Right hindlimb (tissue), 1 donor: ENCODE results near the gene FBXW7.

ENCODE experiments used
- DNase-seq: peaks from one replicate; pipeline ENCODE4 v3.0.0-alpha.2; 2018

Gene FBXW7

DNA sequence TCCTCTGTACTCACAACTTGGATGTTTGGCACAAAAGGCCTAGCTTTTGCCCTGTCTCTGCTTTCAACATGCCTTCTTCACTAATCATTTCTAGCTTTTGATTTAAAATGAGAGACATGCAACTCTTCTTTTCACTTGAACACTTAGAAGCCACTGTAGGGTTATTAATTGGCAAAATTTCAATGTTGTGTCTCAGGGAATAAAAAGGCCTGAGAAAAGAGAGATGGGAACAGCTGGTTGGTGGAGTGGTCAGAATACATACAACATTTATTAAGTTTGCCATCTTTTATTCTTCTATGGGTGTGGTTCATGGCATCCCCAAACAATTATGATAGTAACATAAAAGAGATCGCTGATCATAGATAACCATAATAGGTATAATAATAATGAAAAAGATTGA, 114.3 kb downstream of the FBXW7 start:
- DNase-seq: no peak

DNA sequence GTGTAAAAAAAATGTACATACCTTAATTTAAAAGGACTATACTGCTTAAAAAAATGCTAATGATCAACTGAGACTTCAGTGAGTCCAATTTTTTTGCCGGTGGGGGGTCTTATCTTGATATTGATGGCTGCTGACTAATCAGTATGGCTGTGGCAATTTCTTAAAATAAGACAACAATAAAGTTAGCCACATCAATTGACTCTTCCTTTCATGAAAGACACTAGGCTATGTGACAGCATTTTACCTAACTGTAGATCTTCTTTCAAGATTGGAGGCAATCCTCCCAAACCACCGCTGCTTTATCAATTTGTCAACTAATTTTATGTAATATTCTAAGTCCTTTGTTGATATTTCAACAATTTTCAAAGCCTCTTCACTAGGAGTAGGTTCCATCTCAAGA, 116.1 kb downstream of the FBXW7 start:
- no peak for DNase-seq

DNA sequence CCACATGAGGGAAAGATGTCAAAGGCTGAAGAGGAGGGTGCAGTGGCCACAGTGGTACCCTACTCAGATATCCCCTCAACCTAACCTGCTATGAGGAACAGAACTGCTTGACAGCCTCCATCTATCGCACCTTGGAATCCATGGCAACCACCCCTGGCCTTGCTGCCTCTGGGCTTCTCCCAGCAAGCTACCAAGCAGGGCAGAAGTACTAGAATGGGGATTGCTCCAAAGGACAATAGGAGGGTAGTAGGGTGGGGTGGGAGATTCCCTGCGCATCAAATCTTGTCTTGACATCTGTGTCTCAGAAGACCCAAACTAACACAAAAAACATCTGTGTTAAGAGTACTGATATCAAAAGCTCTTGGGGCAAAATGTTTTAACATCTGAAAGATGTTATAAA, 118.2 kb downstream of the FBXW7 start:
- DNase-seq: no peak

DNA sequence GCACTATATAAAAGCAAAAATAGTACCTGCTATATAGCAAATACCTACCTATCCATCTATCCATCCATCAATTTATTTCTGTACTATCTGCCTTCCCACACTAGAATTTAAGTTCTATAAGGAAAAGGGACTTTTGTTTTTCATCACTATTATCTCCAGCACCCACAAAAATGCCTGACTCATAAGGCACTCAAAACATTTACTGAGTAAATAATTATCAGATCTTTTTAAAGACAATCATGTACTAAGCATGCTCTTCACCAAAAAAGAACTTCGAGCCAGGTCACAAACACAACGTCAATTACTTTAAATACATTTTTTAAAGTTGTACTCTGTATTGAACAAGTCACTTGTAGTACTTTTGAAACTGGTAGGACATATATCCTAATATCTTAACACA, 119.9 kb downstream of the FBXW7 start:
- no peak for DNase-seq

DNA sequence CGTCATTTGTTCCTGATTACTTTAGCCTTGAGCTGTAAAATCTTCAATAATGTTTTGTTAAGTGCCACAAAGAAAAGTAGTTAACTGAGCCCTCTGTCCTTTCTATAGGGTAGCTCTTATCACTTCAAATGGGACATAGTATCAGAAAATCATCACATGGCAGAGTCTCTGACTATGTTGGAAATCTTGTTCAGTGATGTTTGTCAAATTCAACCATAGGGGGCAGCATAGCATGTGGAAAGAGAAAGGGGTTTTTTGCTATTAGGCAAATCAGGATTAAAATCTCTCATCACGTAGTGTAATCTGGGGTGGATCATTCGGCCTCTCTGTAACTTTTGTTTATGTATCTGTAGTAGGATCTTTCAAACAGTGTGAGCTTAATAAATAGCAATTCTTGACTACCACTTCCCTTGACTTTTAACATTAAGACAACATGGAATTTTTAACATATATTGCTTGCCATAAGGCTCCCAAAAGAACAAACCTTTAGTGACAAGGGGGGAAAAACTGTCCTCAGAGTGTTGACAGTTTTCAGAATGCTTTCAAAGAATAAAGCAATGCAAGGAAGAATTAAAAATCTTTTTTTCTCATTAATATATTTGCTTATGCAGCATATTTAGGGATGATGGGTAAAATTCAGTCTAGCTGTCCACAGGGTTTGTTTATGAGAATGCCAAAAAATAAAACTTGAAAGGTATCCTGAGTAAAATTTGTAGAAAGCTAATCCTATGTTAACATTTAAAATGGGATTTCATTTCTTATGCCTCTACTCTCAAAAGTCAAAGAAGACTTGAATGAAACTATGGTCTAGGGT, 127.2 kb downstream of the FBXW7 start:
- no peak for DNase-seq

DNA sequence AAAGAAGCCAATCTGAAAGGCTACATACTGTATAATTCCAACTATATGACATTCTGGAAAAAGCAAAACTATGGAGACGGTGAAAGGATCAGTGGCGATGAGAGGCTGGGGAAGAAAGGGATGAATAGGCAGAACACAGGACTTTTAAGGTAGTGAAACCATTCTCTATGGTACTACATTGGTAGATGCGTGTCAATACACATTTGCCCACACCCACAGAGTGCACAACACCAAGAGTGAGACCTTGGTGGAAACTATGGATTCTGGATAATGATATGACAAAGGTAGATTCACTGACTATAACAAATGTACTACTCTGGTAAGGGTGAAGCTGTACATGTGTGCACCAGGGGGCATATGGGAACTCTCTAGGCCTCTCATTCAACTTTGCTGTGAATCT, 134.5 kb downstream of the FBXW7 start:
- no peak for DNase-seq

DNA sequence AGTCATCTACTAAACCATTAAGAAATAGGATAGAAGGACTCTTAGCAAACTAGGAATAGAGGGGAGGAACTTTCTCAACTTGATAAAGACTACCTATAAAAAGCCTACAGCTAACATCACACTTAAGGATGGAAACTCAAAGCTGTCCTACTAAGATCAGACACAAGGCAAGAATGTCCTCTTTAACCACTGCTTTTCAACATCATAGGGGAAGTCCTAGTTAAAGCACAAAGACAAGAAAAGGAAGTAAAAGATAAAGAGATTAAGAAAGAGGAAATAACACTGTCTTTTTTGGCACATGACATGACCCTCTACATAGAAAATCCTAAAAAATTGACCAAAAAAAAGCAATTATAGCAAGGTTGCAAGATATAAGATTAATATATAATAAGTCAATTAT, 136.6 kb downstream of the FBXW7 start:
- no peak for DNase-seq

DNA sequence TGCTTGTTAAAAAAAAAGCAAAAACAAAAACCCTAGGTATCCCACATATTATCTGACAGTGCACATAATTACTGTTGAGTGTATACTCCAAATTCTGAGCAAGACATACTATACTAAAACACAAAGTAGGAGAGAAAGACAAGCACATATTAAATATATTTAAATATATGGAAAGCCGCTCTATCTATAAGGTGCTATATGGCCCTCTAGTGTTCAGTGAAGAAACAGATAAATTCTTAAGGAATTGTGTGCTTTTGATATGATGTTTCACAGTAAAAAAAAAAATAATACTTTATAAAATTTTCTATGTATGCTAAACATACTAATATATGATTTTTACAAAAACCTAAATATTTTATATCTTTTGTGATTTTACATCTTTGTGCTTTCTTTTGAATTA, 137.8 kb downstream of the FBXW7 start:
- DNase-seq: no peak

DNA sequence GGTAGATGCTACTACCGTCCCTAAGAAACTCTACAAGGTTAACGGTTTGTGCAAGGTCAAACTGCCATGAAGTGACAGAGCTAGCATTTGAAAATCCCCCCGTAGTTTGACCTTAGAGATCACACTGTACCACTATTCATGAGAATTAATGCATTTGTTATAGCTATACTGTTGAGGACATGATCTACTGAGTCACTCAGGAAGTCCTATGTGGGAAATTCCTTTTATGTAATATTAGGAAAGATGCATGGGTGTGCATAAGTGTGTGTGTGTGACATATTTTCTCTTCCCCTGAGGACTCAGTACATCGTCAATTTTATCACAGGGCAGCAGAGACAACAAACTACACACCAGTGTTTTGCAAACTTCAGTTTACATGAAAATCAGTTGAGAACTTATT, 141.1 kb downstream of the FBXW7 start:
- no peak for DNase-seq

DNA sequence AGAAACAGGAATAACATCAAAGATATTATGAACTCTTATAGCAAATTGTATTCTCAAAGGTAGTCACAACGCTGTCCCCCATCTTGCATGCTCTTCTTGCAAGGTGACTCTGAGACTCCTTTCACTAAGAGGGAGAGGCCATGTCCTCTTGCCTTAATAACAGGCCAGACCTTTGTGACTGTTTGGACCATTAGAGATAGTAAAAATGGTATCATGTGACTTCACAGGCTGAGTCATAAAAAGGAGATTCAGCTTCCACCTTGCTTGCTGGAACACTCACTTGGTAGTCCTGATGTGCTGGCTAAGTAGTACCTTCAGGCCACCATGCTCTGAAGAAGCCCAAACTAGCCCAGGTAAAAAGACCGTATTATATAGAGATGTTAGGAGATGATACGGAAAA, 143.8 kb downstream of the FBXW7 start:
- no peak for DNase-seq

DNA sequence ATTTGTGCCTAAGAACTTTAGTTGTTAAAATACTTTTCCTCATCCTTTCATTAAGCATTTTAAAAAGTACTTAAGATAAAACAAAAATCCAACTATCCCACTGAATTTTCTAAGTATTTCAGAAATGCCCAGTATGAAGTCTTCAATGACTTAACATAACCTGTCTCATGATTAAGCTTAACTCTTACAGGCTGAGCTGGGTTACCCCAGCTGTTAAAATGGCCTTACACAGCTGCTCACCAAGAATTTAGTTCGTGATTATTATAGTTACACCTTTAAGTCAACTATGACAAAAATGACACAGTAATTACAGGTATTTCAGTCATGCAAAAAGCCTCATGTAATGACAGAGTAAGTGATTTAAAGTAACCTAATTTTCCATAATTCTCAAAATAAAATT, 145.7 kb downstream of the FBXW7 start:
- no peak for DNase-seq

DNA sequence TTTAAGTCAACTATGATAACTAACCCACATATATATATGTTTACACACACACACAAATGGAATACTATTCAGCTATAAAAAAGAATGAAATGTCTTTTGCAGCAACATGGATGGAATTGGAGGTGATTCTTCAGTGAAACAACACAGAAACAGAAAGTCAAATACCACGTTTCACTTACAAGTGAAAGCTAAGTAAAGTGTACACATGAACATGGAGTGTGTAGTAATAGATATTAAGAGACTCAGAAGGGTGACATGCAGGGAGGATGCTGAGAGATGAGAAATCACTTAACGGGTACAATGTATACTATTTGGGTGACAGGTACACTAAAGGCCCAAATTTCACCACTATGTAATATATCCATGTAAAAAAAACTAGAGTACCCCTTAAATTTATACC, 146.5 kb downstream of the FBXW7 start:
- DNase-seq: no peak

DNA sequence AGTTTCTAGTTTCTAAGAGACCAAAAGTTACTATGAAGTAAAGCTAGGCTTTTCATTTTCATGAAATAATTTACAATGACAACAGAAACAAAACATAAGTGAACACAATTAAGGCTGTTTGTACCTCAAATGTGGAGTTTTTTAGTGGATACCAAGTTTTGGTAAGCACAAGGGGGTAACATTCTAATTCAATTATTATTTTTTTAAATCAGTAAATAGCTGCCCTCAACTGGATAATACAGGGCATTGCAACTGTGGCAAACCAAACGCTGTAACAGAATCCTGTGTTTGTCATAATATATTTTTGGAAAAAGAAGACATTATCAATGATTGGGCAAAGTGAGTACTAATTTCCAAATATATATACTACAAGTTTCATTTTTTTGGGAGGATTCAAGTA, 150.3 kb downstream of the FBXW7 start:
- no peak for DNase-seq

DNA sequence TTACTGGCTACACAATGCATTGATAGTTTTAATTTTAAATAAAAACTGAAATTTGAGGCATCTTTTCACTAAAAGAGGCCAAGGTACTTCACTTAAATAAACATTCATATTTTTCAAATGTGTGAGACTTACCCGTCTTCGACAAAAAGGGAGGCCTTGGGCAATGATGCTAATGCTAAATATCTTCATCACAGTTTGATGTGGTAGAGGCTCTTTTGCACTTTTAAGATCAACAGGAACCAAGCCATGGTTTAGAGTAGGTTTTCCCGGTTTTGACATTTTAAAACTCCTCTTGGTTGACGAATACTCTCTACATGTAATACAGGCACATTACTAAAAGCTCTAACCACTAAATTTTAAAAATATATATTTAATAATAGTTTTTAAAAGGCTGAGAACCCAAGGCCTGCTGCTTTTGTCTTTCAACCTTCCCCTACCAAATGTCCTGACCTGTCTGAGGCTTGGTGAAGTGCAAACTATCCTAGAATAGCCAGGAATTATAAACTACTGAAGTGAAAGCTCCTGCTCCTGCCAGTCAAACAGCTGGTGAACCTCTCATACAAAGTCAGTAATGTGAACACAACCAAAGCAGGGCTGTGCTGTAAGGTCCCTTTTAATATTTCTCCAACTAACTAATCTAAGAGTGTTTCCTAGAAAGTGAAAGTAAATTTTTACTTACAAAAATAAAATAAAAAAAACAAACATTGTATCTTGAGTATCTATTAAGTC, 153.7 kb downstream of the FBXW7 start:
- no peak for DNase-seq

DNA sequence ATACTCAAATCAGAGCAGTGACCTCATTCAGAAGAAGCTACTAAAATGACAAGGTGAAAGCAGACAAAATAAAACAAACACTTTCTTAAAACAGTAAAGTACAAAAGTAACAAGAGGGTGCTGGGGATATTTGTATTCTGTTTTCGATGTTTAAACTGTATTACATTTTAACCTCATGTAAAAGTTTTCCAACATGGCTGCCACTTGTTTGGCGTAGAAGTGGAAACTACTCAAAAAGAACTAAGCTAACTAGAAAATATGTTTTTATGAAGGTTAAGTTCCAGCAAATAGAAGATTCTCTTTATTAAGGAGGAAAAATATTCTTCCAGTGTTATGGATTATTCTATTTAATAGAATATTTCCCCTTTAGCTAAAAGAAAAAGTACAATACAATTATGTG, 155.0 kb downstream of the FBXW7 start:
- no peak for DNase-seq

DNA sequence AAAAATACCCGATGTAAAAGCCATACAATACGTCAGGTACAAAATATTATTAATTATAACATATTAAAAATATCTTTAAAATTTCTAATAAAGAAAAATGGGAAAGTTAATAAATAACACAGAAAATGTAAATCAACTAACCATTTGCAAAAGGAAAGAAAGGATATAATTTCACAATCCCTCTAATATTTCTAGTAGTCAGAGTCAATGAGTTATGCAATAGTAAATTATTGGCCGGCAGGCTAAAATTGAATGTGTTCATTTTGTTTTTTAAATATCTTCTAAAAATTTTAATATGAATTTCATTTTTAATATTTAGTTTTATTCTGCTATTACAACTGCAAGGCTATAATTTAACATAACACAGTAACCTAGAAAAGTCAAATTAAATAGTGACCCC, 155.7 kb downstream of the FBXW7 start:
- no peak for DNase-seq

DNA sequence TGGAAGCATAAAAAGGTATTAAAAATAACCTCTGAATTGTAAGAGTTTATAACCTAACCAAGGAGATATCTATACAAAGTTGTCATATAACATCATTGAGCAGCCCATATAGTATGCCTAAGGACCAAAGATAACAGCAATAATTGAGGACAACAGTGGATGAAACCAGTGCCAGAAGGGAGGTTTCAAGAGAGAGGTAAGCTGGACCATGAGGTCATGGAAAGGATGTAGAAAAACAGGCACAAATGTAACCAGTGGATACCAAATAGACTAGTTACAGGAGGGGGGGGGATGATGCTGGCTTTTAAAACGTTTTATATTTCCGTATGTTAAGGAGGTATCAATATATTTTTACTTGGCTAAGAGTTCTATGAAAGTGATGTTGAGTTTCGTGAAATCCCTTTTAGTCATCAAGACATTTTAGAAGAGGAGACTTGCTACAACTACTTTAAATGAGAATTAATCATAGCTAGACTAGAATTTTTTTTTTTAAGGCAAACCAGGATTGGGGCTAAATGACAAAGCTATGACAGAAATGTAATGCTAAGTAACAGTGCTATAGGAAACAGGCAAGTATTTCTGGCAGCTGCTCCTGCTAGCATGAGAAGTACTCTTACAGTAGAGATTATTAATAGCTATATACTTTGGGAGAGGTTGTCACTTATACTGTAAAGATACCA, 161.1 kb downstream of the FBXW7 start:
- DNase-seq: no peak

DNA sequence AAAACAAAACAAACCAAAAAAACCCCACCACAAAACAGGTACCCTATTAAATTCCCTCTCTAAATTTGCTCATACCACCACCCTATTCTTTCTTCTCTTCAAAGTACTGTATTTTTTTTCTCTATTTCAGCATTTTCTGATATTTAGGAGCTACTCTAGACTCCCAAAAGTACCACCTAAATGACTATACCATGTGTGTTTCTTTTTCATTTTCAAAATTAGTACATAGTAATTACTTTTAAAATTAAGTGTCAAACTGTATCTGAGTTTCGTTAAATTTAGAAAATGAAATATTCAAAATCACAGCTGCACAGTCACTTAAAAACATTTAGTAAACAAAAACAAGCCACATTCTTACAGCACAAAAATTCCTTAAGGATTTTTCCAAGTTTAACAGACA, 161.7 kb downstream of the FBXW7 start:
- DNase-seq: no peak

DNA sequence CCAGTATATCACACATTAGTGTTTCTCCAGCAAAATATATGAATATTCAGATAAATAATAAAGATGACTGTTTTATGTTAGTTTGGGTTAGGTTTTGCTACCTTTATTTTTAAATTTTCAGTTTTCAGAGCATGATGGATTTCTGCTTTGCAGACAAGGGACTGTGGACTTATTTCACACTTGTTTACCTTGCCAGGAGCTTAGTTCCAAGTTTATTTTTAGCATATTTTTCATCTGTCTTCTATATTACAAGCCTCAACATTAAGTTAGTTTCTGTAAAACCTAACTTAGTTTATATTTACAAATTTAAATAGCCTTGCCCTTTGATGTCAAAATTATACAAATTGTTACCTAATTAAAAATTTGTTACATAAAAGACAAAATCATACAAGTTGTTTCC, 163.4 kb downstream of the FBXW7 start:
- no peak for DNase-seq

DNA sequence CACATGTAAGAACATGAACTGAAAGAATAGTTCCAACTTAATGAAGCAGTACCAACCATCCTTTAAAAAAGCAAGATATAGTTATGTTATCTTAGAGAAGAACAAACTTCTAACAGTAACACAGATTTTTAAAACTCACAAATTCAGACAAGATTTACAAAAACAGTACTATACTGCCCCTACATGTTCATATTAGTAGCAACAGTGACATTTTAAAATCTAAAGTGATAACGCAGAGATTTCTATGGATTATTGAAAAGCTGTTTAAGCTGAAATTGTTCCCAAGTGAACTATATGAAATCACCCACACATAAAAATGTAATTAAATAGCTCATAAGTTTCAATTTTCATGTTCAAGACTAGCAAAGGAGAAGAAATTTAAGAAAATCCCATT, 166.0 kb downstream of the FBXW7 start:
- DNase-seq: no peak

DNA sequence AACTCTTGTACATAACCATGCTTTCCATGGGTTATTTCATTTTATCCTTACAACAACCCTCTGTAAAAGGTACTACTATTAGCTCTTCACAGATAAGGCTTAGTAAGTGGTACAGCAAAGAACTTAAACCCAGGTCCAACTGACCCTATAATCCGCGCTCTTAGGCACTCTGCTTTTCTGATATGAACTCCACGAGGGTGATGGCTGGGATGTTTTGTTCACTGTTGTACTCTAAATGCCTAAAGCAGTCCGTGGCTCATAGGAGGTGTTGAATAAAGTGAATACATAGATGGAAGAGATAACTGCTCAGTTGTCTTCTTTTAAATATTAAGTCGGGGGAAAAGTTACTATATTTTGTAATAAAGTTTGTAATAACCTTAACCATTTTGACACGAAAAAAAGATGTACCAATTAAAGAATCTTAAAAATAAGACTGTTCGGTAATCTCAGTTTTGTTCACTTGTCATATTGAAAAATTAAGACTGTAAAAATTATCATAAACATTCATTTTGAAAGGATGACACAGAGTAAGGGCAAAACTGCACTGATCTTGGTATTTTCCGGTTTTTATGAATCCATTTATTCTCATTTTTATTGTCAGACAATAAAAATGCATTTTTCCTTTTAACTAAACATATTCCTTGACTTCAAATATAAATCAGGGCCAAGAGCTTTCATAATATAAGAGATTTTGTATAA, 166.5 kb downstream of the FBXW7 start:
- DNase-seq: no peak

DNA sequence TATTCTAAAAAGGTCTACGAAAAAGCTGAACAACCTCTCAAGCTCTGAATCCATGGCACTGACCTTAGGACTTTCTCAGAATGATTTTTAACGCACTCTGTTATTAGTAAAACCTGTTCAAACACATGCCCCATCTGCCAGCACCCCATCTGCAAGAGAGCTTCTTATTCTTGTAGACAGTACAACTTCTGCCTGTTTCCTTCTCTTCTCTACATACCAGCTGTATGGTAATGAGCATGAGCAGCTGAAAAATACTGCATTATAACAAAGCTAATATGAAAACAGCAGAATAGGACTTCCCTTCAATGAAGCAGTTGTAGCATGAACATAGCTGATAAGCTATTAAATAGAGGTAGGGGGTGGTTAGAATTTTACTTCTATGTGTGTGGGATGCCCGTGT, 167.9 kb downstream of the FBXW7 start:
- DNase-seq: no peak

DNA sequence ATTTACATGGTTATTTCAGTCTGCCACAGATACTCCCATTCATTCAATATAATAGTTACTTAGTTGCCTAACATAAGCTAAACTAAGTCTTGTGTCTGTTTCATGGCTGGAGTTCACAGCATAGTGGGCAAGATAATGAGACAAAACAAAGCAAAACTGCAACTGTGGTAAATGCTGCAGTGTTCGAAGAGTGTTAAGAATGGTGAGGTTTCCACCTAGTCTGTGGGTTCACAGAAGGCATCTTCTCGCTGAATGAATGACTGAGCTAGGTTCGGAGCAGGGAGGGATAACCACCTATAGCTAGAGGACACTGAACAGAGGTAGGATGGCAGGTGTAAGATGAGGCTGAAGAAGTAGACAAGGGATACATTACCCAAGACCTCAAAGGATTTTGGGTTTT, 171.0 kb downstream of the FBXW7 start:
- DNase-seq: no peak

DNA sequence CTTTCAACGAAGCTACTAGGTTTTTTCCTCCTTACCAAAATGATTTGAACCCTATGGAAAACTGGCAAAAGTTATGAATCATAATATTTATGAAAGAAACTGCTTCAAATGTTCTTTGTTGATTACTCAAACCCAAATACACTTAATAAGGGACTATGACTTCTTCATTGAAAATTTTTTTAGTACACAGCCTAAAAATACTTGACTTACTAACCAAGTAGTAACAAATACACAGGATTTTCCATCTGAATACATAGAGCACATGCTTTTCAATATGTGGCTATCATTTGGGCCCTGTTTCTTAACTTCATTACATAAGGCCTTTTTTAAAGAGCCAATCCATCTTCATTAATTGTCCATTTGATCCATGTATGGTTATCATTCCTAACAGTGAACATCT, 171.5 kb downstream of the FBXW7 start:
- DNase-seq: no peak
